Activated T-helper 2 cell treated with anti-CD3 and anti-CD28 coated beads, Interferon-gamma antibody, Interleukin-2, Interleukin-4, amounts not matched to agents 10 μg/mL and 5 μg/mL and 100 μg/mL, durations not matched to agents 14 hours and 24 hours and 36 hours (primary cell): ENCODE results near the gene GGNBP2. TPM values are rescaled to one million over a fixed set of nuclear protein-coding genes. Genes with fewer than 3 reads are reported as not detected.

ENCODE experiments used
- DNase-seq: peaks from one replicate; pipeline ENCODE4 v3.0.0; 2021; ENCODE audit warnings: low spot score
- H3K27ac Mint-ChIP-seq: one replicate; pipeline ENCODE4 v1.8.0; 2021; ENCODE audit warnings: mixed read lengths
- H3K27me3 Mint-ChIP-seq: one replicate; pipeline ENCODE4 v1.8.0; 2021; ENCODE audit warnings: low read depth, mixed read lengths
- H3K36me3 Mint-ChIP-seq: one replicate; pipeline ENCODE4 v1.8.0; 2021; ENCODE audit warnings: low read depth, mixed read lengths
- H3K4me1 Mint-ChIP-seq: one replicate; pipeline ENCODE4 v1.8.0; 2021; ENCODE audit warnings: low read depth, mixed read lengths
- H3K4me3 Mint-ChIP-seq: one replicate; pipeline ENCODE4 v1.8.0; 2021; ENCODE audit warnings: low read depth, mild to moderate bottlenecking, moderate library complexity, mixed read lengths
- H3K9me3 Mint-ChIP-seq: one replicate; pipeline ENCODE4 v1.8.0; 2021; ENCODE audit warnings: mixed read lengths
- intact Hi-C: fragments of 100-400 bp; cut with micrococcal nuclease; formaldehyde crosslinking; loops from one replicate; pipeline ENCODE4 v1.15.1; 2023
- total RNA-seq: library from RNA; stranded (reverse); gene quantifications from 2 replicates; pipeline ENCODE4 v1.2.3, GENCODE V29; 2022

Gene GGNBP2
- total RNA-seq, 1 donor from 2014 or later, result 92.5 TPM

DNA sequence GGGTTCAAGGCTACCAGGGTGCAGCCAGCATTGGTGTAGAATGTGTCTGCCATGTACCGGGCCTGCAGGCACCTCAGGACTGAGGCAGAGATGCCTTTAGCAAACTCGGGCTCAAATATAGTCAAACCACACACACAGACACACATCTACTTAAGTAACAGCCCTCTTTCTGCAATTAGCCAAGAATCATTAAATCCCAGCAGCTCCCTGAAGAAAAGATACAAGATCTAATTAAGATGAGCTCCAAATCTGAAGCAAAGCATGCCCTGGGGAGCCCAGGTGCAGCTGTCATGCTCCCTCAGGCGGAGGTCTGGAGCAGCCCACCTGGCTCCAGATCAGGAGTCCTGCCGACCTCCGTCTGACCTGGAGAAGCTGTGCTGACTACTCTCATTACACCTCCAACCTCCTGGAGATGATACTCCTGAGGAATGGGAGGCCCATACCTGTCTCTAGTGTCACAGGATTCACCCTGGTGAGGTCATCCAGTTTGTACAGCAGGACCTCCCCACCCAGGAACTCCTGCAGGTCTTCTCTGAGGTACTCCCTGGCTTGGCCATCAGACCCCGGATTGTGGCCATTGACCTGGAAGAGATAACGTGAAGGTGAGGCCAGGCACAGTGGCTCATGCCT lies 17.0 kb upstream of the GGNBP2 start:
- Mint-ChIP-seq H3K27me3 (no peaks in the 10 kb centered on the region), H3K36me3 (peaks cover 61% of the 10 kb centered on the region), H3K4me3 (no peak overlapping the region), H3K9me3 (no peaks in the 10 kb centered on the region), H3K4me1 (peaks cover 25% of the 10 kb centered on the region), H3K27ac (no peak overlapping the region)
- intact Hi-C loops, result no loop called here
- DNase-seq, result no peak

GRCh38 chr17:36529121-36529520 lies 15.6 kb upstream of the GGNBP2 start:
- Mint-ChIP-seq H3K27ac (peak overlapping the region; percentile 6), H3K36me3 (peaks cover 64% of the 10 kb centered on the region), H3K27me3 (no peaks in the 10 kb centered on the region), H3K4me3 (no peak overlapping the region), H3K9me3 (no peaks in the 10 kb centered on the region), H3K4me1 (peaks cover 34% of the 10 kb centered on the region)
- DNase-seq, result no peak
- intact Hi-C loops, result no loop called here

DNA sequence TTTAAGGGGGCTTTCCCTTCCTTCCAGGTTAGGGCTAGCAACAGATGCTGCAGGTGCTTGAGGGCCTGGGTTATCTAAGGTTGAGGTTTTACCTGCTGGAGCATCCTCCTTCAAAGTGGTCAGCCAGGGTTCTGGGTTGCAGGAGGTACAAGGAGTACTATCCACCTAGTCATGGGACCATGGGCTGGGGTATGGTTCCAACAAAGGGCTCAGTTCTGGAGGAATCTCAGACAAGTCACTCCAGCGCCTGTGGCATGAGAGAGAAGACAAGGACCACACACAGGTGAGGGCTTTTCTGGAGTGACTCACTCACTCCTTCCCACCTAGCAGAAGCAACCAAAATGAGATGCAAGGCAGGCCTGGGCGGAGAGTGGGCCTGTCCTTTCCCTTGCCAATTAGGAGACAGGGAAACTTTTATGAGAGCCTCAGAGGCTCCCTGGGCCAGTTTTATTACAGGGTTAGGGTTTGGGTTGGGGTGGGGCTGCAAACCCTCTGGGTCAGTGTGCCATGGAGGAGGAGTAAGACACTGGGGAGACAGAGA lies 12.2 kb upstream of the GGNBP2 start:
- peaks cover 61% of the 10 kb centered on the region for H3K36me3 Mint-ChIP-seq
- peaks cover 24% of the 10 kb centered on the region for H3K4me1 Mint-ChIP-seq
- H3K27ac Mint-ChIP-seq, result no peak overlapping the region
- H3K4me3 Mint-ChIP-seq, result peak overlapping the region; percentile 43
- no peak for DNase-seq
- H3K27me3 Mint-ChIP-seq, result no peaks in the 10 kb centered on the region
- intact Hi-C loops, result loop anchor here (5.0 kb wide), 1 partner anchor 190 kb away; no protein-coding TSS in a partner anchor
- no peaks in the 10 kb centered on the region for H3K9me3 Mint-ChIP-seq

DNA sequence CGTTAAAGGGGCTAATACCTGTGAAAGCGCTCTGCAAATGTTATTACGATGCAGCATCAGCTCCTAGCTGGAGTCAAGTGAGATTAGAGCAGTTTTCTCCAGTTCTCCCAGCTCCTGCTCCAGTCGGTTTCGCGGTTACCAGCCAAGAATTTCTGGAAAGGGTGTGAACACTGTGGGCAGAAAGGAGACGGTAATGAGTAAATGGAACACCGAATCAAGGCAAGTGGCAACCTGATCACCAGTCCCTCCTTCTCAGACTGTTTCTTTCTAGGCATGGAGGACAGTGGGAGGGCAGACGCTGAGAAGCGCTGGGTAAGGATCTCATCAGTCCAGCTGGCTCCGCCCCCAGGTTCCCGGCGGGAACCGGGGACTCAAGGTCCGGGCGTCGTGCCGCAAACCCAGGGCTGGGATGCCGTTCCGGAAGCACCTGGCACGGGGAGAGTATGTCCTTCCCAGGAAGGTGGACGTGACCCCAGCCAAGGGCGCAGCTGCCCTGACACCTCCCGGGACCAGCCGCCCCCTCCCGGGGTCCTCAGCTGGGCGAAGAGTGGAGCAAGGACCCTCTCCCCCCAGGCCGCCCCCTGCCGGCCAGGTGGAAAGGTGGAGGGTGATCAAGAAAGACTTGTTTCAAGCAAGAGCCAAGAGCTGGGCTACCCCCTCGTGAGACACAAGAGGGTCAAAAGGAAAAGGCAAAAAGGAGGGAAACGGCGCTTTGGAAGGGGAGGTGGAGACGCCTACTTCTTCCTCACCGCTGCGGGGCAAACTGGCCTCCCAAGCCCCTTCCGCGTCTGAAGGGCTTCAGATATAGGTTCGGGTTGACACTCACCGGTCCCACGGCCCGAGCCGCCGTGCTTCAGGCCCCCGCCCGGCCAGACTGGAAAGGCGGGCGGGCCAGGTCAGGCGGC lies 10.5 kb upstream of the GGNBP2 start:
- H3K36me3 Mint-ChIP-seq, result peaks cover 61% of the 10 kb centered on the region
- H3K27ac Mint-ChIP-seq, result peak overlapping the region; percentile 98
- intact Hi-C loops, result loop anchor here (1.0 to 5.0 kb wide), 2 partner anchors 48 to 188 kb away; partner anchors contain the start of gene ZNHIT3
- no peak for DNase-seq
- H3K9me3 Mint-ChIP-seq, result no peaks in the 10 kb centered on the region
- H3K27me3 Mint-ChIP-seq, result no peaks in the 10 kb centered on the region
- H3K4me3 Mint-ChIP-seq, result peak overlapping the region; percentile 98
- H3K4me1 Mint-ChIP-seq, result peaks cover 25% of the 10 kb centered on the region

- H3K27ac Mint-ChIP-seq, result peak within 1 kb of the TSS; percentile 98
- intact Hi-C loops, result loop anchor here (1.0 to 5.0 kb wide), 3 partner anchors 9 to 187 kb away; partner anchors contain the start of genes GGNBP2 and ZNHIT3
- peaks cover 61% of the 10 kb centered on the region for H3K36me3 Mint-ChIP-seq
- H3K4me3 Mint-ChIP-seq, result peak within 1 kb of the TSS; percentile 98
- DNase-seq, result peak; percentile 84
- H3K27me3 Mint-ChIP-seq, result no peaks in the 10 kb centered on the region
- H3K9me3 Mint-ChIP-seq, result no peaks in the 10 kb centered on the region
- H3K4me1 Mint-ChIP-seq, result peaks cover 24% of the 10 kb centered on the region
These were observed 9.7 kb upstream of the GGNBP2 start, which contains the start of the genes MYO19 and PIGW for GRCh38 chr17:36534840-36535668. Gene MYO19 (minus strand): TSS chr17:36534868. CDS start chr17:36532538, 2,330 bp downstream. Gene PIGW (plus strand): TSS chr17:36534987. CDS start chr17:36537102, 2,115 bp downstream.

- no peaks in the 10 kb centered on the region for H3K9me3 Mint-ChIP-seq
- peak overlapping the region; percentile 98 for H3K4me3 Mint-ChIP-seq
- no peak for DNase-seq
- peak overlapping the region; percentile 98 for H3K27ac Mint-ChIP-seq
- intact Hi-C loops, result loop anchor here (1.0 kb wide), 1 partner anchor 9 kb away; the partner anchor contains the start of gene GGNBP2
- H3K36me3 Mint-ChIP-seq, result peaks cover 64% of the 10 kb centered on the region
- H3K4me1 Mint-ChIP-seq, result peaks cover 24% of the 10 kb centered on the region
- H3K27me3 Mint-ChIP-seq, result no peaks in the 10 kb centered on the region
These were observed 9.0 kb upstream of the GGNBP2 start for GRCh38 chr17:36535669-36536081.

- Mint-ChIP-seq H3K9me3 (no peaks in the 10 kb centered on the region), H3K36me3 (peaks cover 40% of the 10 kb centered on the region), H3K27ac (no peak overlapping the region), H3K27me3 (no peaks in the 10 kb centered on the region), H3K4me1 (peaks cover 12% of the 10 kb centered on the region), H3K4me3 (no peak overlapping the region)
- no peak for DNase-seq
- intact Hi-C loops, result no loop called here
These were observed 4.0 kb upstream of the GGNBP2 start for GRCh38 chr17:36540696-36541095.

DNA sequence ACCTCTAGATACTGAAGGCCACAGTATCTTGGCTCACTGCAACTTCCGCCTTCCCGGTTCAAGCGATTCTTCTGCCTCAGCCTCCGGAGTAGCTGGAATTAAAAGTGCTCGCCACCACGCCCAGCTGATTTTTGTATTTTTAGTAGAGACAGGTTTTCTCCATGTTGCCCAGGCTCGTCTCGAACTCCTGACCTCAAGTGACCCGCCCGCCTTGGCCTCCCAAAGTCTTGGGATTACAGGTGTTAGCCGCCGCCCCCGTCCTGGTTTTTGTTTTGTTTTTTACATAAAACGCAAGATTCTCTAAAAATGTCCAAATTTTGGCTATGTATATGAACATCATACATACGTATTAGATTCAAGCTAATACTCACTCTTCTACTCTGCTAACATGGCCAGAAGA lies 2.0 kb upstream of the GGNBP2 start:
- DNase-seq, result no peak
- no peak overlapping the region for H3K27ac Mint-ChIP-seq
- intact Hi-C loops, result no loop called here
- no peaks in the 10 kb centered on the region for H3K27me3 Mint-ChIP-seq
- H3K36me3 Mint-ChIP-seq, result peaks cover 42% of the 10 kb centered on the region
- peaks cover 17% of the 10 kb centered on the region for H3K4me1 Mint-ChIP-seq
- no peak overlapping the region for H3K4me3 Mint-ChIP-seq
- H3K9me3 Mint-ChIP-seq, result no peaks in the 10 kb centered on the region

DNA sequence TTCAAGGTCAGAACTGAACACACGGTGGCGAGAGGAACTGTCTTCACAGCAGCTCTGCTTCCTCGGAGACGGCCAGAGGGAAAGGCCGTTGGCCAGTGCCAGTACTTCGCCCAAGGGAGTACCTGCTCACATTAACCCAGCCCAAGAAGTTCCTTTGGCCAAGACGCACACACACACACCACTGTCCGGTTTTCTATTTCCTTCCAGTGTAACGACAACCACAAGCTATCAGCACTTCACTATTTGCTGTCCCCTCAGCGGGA lies 744 bp upstream of the GGNBP2 start:
- Mint-ChIP-seq H3K4me1 (peaks cover 24% of the 10 kb centered on the region), H3K36me3 (peaks cover 42% of the 10 kb centered on the region), H3K4me3 (peak overlapping the region; percentile 98), H3K27ac (peak overlapping the region; percentile 96), H3K27me3 (no peaks in the 10 kb centered on the region), H3K9me3 (no peaks in the 10 kb centered on the region)
- DNase-seq, result no peak
- intact Hi-C loops, result loop anchor here (1.0 to 2.0 kb wide), 3 partner anchors 9 to 57 kb away; partner anchors contain the start of genes DHRS11 and MRM1

DNA sequence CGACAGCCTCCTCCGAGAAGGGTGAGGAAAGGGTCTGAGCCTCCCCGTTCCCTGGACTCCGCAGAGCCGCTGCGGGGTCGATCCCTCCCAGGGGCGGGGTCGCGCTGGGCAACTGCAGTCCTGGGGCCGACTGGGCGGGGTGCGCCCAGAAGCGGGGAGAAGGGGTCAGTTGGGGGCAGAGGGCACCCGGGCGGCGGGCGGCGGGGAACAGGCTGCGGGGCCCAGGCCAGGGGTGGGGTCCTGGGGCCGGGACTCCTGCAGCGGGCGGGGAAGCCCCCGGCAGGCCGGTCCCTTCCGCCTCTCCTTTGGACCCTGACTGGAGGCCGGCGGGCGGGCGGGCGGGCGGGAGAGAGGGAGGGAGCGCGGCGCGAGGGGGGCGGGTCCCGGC lies 352 bp downstream of the GGNBP2 start:
- DNase-seq, result no peak
- H3K9me3 Mint-ChIP-seq, result no peaks in the 10 kb centered on the region
- intact Hi-C loops, result loop anchor here (2.0 kb wide), 2 partner anchors 46 to 56 kb away; partner anchors contain the start of genes DHRS11 and MRM1
- H3K36me3 Mint-ChIP-seq, result peaks cover 41% of the 10 kb centered on the region
- H3K27ac Mint-ChIP-seq, result peak overlapping the region; percentile 96
- no peaks in the 10 kb centered on the region for H3K27me3 Mint-ChIP-seq
- H3K4me1 Mint-ChIP-seq, result peaks cover 23% of the 10 kb centered on the region
- peak overlapping the region; percentile 98 for H3K4me3 Mint-ChIP-seq

DNA sequence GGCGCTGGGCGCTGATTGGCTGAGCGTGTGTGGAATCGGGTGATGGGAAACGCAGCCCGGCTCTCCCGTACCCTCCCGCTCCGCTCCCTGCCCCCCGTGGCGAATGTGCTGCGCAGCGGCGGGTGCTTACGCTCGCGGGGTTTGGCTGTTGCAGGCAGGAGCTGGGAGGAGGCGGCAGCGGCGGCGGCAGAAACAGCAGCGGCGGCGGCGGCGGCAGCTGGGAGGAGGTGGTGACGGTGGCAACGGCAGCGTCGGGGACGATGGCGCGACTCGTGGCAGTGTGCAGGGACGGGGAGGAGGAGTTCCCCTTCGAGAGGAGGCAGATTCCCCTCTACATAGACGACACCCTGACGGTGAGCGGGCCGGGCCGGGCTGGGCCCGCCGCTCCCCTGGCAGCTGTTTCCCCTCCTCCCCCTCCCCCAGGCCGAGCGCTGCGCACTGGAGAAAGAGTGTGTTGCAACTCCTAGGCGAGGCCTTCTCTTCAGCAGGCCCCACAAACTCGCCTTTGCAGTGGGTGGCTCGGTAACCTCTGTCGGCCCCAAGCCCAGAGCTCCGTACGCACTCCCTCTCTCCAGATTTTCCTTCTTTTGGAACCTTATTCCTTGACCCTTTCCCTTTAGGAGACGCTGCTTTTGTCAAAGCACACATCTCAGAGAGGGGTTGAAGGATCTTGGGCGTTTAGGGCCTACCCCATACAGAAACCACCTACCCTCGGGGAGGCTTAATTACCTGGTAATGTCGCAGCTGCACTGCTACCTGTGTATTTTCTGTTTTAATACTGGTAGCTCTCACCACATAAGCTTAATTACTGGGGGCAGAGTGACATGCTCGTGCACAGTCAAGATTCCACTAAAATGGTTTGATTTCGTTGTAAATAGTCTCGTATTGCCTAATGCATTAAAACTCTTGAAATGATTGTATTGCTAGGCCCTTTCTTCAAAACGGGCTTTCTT lies 1.0 kb downstream of the GGNBP2 start:
- Mint-ChIP-seq H3K27ac (peak overlapping the region; percentile 93), H3K27me3 (no peaks in the 10 kb centered on the region), H3K4me1 (peaks cover 30% of the 10 kb centered on the region), H3K36me3 (peaks cover 45% of the 10 kb centered on the region), H3K9me3 (no peaks in the 10 kb centered on the region), H3K4me3 (peak overlapping the region; percentile 90)
- DNase-seq, result peak; percentile 96
- intact Hi-C loops, result loop anchor here (2.0 kb wide), 2 partner anchors 45 to 55 kb away; partner anchors contain the start of genes DHRS11 and MRM1
